Breast epithelium (tissue), 3 donors: ENCODE data around the gene DCST1.

ENCODE experiments used
- POLR2AphosphoS5 ChIP-seq, 3 donors: sonication (generic); formaldehyde crosslinking; IDR thresholded peaks; one replicate each; pipeline ENCODE4 v1.6.1; 2017; ENCODE audit warnings: antibody characterized with exemption in 3 of 3
- TF ChIP-seq, protein P1 (sequence below), 3 donors: fragments of 450-650 bp; IDR thresholded peaks; one replicate each; pipeline ENCODE4 v1.5.1; 2016 to 2017; ENCODE audit warnings: antibody characterized with exemption in 3 of 3, mild to moderate bottlenecking in 3 of 3, moderate library complexity in 3 of 3

DNA sequence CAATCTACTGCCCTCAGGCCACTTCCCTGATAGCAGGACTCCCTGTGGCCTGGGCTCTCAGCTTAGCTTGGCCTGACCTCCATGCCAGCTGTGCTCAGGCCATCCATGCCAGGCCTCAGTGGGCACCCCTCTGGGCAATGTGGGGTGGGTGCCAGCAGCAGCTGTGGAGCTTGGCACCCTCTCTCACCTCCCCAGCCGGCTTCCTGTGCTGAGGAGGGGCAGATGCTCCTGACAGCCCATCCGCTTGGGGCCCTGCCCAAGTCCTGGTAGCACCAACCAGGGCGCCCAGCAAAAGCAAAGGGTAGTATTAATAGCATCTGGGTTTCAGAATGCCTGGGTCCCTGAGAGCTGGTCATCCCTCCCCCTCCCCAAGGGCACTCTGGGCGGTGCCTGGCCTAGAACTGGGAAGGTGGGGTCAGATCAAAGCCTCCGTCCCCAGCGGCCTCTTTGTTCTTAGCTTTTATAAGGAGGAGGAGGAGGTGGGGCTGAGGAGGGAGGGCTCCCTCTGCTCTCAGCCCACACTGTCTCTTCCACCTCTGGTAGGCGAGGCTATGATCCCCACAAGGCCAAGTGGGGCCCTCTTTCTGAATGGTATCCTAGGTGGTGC is 36.0 kb downstream of the DCST1 start:
- TF ChIP-seq, protein P1, sequence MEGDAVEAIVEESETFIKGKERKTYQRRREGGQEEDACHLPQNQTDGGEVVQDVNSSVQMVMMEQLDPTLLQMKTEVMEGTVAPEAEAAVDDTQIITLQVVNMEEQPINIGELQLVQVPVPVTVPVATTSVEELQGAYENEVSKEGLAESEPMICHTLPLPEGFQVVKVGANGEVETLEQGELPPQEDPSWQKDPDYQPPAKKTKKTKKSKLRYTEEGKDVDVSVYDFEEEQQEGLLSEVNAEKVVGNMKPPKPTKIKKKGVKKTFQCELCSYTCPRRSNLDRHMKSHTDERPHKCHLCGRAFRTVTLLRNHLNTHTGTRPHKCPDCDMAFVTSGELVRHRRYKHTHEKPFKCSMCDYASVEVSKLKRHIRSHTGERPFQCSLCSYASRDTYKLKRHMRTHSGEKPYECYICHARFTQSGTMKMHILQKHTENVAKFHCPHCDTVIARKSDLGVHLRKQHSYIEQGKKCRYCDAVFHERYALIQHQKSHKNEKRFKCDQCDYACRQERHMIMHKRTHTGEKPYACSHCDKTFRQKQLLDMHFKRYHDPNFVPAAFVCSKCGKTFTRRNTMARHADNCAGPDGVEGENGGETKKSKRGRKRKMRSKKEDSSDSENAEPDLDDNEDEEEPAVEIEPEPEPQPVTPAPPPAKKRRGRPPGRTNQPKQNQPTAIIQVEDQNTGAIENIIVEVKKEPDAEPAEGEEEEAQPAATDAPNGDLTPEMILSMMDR (IDR thresholded peaks at IDR 0.05) = no peak
- no peak for TF ChIP-seq POLR2AphosphoS5 (IDR thresholded peaks at IDR 0.05)
